IMR-90 (cell line): ENCODE data around the gene SLC38A5.

Source experiments
- CEBPB ChIP-seq: IDR thresholded peaks from 2 replicates; pipeline ENCODE4 v1.6.1; 2012; ENCODE audit warnings: low read depth, low read length, improper control_type of control experiment
- CTCF ChIP-seq: conservative IDR thresholded peaks from 2 replicates; pipeline ENCODE4 v1.5.1; 2012; ENCODE audit warnings: mild to moderate bottlenecking, low read depth, low read length, improper control_type of control experiment
- ELK1 ChIP-seq: fragments of 150-350 bp; IDR thresholded peaks from 2 replicates; pipeline ENCODE4 v1.6.1; 2016; ENCODE audit warnings: low read depth, mild to moderate bottlenecking, low read length, moderate library complexity, borderline replicate concordance
- FOS ChIP-seq: fragments of 150-350 bp; IDR thresholded peaks from 2 replicates; pipeline ENCODE4 v1.6.1; 2016; ENCODE audit warnings: low read depth, low read length
- MXI1 ChIP-seq: IDR thresholded peaks from 2 replicates; pipeline ENCODE4 v1.6.1; 2012; ENCODE audit warnings: low read depth, mild to moderate bottlenecking, low read length, moderate library complexity, borderline replicate concordance
- POLR2A ChIP-seq: IDR thresholded peaks from 2 replicates; pipeline ENCODE4 v1.6.1; 2012; ENCODE audit warnings: mild to moderate bottlenecking, low read depth, low read length
- RAD21 ChIP-seq: IDR thresholded peaks from 2 replicates; pipeline ENCODE4 v1.6.1; 2012; ENCODE audit warnings: low read length, improper control_type of control experiment
- SMC3 ChIP-seq: fragments of 150-350 bp; IDR thresholded peaks from 2 replicates; pipeline ENCODE4 v1.6.1; 2016; ENCODE audit warnings: low read depth, mild to moderate bottlenecking, antibody characterized with exemption, low read length, moderate library complexity

GRCh38 chrX:48488034-48488433, 18.0 kb upstream of the SLC38A5 start:
- no peak for TF ChIP-seq CTCF
- TF ChIP-seq POLR2A = no peak
- no peak for TF ChIP-seq ELK1
- no peak for TF ChIP-seq MXI1
- TF ChIP-seq SMC3 = no peak
- TF ChIP-seq FOS = no peak
- no peak for TF ChIP-seq RAD21
- no peak for TF ChIP-seq CEBPB
